ENCODE results near the gene RIN1.
A peak's percentile ranks its signal among the peaks of the same experiment; 100 is the strongest.
"Not testable (repeated sequence)": the region's sequence is repeated elsewhere in the genome, so short reads cannot be mapped to it uniquely, and the experiment has no call there.

The RIN1 gene

DNA sequence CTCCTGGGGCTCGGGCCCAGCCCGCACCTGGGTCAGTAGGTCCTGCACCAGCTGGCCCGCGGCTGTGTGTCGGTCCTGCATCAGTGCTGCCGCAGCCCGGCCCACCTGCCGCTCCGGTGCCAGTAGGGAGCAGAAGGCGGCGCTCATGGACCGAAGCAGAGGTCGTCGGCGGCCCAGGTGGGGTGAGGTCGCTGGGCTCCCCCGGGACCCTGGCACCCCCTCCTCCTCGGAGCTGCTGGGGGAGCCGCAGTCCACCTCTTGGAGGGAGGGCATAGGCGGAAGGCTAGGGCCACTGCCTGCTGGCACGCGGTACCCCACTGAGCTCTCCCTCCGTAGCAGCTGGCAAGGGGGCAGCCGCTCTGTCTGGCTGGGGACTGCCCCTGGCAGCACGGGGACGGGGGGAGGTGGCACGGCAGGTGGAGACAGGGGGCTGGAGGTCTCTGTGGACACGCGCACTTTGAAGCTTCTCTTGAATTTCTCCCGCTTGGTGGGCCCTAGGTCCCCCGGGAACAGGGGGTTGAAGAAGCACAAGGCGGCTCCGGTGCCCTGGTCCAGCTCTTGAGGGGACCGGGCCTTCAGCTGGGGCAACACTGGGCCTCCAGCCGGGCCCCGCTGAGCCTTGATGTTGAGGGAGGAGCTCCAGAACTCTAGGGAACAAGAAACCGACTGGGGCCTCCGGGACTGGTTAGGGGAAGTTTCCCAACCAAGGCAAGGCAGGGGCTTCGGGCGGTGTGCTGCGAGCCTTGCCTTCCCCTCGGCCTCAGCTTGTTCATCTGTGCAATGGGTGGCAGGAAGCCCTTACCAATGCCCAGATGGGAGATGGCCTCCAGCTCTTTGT is 1.4 kb downstream of the RIN1 start:
- no peak for DNase-seq

- no peak for DNase-seq
These were observed 2.2 kb downstream of the RIN1 start for GRCh38 chr11:66333896-66334604.

GRCh38 chr11:66333220-66333877 is 2.9 kb downstream of the RIN1 start:
- DNase-seq: no peak

DNA sequence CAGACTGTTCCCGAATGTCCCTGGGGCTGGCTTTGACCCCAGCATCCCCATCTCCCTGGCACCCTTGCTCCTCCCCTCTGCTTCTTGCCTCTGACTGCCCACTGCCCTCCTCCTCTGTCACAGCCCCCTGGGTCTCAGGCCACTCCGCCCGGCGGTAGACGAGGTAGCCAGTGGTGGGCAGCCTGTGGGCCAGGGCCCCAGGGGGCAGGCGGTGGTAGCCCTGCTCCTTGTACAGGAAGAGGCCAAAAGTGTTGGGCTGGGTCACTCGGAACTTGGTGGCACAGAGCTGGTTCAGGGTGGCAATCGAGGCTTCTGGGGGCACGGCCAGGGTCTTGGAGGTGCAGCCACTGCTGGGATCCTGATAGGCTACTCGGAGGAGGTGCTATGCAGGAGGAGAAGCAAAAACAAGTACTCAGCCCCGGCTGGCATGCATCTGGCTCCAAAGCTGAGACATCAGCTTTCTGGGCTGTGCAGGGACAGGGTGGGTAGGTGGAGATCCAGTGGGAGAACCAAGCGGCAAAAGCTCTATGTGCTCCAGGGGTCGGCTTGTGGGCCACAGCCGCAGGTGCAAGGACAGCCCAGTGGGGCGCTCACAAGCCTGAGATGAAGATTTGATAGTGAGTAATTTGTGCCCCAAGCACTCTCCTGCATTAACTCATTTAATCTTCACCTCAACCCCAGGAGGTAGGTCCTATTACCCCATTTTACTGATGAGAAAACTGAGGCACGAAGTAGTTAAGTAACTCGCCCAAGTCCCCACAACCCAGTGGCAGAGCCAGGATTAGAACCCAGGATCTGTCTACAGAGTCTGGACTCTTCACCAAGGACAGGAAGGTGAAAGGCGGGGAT is 3.6 kb downstream of the RIN1 start:
- no peak for DNase-seq

DNA sequence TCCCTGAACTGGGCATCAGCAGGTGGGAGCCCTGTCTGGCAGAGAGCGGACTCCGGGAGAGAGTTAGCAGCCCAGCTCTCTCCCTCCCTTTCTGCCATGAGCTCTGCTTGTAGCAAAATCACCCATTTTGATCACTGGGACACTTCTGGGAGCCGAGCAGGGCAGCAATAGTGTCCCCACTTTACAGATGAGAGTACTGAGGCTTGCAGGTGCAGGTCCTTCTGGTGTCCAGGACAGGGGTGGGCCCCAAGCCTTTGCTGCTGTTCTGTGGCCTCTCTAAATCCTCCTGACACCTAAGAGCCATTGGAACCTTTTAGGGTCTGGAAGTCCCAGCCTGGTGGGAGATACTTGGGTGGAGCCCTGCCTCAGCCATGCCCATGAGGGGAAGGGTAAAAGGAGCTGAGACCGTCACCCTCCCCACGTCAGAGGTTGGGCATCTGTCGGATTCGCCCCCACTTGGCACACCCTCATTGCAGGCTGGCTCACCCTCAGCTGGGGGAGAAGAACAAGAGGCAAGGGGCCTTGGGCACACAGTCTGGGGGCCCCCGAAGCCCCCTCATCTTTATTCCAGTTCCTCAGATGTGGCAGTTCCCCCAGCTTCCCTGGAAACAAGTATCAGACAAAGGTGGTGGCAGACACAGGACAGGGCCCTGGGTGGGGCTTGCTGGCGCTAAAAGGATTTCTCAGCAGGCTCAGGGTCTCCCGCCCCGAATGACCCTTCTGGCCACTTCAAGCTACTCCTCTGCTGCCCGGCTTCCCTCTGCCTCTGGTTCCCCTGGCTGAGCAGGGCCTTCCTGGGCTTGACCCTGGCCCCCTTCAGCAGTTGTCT is 4.5 kb downstream of the RIN1 start:
- no peak for DNase-seq

- no peak for DNase-seq
These were observed 5.3 kb downstream of the RIN1 start for GRCh38 chr11:66330931-66331330.

- no peak for DNase-seq
These were observed 7.0 kb downstream of the RIN1 start for GRCh38 chr11:66329165-66329673.

DNA sequence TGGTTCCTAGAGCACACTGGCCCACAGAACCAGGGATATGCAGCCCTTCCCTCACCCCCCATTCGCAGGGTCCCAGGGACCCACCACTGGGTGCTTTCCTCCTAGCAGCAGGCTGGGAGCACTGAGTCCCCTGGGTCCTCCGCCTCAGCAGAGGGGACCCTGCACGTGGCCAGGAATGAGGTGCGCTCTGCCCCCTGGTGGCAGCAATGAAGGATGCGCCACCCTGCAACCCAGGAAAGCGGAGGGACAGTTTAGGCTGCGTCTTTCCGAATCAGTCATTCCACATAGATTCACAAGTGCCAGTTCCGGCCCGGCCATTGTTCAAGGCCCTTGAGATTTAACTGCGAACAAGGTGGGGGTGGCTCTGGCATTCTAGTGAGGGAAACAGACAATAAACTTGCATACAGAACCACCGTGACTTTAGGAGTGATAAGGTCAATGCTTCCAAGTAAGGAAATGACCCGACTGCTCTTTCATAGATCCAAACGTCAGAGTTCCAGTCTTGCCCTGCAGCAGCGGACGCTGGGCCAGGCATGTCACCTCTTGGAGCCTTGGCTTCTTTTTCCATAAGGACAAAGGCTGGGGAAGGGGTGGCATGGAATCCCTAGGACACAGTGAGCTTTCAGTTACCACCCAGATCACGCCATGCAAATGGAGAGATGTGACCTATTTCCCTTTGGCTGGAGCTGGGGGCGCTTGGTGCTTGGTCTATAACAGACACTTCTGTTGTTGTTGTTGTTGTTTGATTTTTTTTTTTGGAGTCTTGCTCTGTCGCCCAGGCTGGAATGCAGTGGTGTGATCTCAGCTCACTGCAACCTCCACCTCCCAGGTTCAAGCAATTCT is 7.7 kb downstream of the RIN1 start:
- DNase-seq: peak; percentile 69

DNA sequence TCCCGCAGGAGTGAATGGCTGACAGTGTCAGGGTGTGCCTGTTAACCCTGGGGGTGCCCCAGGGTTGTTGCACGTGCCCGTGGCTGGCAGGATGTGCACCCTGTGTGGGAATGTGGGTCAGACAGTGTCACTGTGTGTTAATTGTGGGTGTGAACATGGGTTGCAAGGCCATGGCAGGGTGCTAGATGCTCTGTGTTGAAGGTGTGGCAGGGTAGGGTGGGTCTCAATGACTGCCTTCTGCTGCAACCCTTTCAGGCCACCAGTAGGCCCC is 8.3 kb downstream of the RIN1 start:
- DNase-seq: no peak

GRCh38 chr11:66327171-66328030 is 8.8 kb downstream of the RIN1 start:
- DNase-seq: no peak

DNA sequence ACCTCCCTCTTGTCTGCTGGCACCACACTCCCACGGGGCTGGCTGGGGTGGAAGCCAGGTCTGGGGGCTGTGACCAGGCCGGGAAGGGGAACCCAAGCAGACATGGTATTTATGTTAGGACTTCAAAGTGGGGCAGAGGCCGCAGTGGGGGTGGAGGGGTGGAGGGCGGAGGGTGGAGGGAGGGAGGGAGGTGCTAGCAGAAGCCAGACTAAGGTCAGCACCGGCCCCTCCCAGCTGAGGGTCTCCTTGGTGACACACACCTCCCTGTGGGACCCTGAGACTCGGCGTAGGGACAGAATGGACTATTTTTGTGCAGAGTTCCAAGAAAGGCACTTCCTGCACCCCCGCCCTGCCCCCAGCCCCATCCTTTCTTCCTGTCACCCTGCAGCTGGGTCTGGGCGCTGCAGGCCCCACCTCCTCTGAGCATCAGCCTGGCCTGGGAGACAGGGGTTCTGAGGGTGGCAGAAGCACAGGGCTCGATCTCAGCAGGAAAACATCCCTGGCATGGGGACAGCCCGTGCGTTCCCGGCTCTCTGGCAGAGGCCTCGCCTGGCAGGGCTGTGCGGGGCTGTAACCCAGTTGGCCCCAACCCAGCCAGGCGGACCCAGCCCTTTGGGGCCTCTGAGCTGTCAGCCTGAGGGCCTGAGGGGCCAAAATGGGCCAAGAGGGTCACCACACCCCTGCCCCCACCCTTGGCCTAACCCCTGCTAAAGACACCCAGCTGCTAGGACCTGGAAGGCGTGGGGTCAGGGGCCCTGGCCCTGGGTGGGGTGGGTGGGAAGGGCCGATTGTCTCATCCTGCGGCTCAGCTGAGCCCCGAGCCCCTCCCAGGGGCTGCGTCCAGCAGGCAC is 9.7 kb downstream of the RIN1 start:
- no peak for DNase-seq

- peak; percentile 73 for DNase-seq
These were observed 11.0 kb downstream of the RIN1 start for GRCh38 chr11:66325263-66325671.

DNA sequence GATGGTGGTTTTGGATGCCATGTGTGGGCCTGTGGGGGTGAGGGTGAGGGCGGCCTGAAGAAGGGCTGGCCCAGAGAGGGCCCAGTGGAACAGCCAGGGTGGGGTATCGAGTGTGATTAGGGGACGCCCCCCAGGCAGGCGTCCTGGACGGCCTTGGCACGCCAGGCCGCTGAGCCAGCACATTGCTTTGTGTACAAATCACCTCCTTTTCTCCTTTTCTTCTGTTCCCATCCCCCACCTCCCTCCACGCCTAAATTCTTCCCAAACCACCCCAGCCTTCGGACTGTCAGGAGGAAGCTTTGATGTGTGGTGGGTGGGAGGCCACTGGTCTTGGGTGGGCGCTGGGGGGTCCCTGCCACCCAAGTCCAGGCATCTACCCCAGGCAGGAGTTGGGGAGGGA is 11.6 kb downstream of the RIN1 start:
- DNase-seq: no peak

DNA sequence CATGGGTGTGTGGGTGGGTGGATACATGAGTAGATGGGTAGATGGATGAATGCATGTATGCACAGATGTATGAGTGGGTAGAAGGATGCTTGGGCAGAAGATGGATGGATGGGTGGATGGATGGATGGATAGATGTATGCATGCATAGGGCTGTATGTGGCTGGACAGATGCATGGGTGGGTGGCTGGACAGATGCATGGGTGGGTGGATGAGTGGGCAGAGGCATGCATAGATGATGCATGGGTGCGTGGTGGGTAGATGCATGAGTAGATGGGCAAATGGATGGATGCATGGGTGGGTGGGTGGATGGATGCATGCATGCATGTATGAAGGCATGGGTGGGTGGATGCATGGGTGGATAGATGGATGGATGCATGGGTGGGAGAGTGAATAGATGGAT is 12.6 kb downstream of the RIN1 start:
- DNase-seq: no peak

DNA sequence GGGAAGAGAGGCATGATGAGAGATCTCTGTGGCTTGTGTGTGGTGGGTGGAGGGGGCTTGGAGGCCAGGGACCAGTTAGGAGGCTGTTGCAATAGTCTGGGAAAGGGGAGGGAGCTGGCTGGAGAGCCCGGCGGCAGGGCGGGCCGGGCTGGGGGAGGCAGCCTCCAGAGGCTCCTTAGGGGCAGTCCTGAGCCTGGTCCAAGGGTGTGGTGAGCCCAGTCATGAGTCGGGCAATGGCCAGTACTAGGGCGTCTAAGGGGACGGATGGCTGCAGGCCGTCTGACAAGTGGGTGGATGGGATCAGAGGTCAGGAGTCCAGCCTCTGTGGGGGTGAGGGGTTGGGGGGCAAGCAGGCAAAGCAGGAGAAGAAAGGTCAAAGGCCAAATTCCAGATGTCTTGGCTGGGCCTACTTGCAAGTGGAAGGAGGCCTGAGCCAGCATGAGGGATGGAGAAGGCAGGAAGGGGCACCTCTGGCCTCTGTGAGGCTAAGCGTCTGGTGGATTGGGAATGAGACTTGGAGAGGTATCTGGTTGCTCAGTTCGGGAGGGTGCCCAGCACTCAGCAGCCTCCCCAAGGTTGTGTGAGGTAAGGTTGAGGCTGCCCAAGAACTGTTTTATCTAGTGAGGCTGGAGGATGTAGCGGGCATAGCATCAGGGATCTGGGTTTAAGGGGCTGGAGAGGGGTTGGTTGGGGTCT is 13.4 kb downstream of the RIN1 start:
- DNase-seq: no peak

DNA sequence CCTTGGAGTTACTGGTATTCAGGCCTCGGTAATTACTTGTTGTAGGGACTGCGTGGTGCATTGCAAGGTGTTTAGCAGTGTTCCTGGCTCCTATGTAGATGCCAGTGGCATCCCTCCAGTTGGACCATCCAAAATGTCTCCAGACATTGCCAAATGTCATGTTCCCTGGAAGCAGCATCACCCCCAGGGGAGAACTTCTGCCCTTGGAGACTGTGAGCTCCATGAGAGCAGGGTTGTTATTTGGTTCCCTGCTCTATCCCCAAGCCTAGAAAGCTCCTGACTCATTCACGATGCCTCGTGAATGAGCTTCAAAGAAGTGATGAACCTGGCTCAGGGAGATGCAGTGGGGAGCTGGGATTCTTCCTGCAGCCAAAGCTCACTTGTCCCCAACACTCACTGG is 14.6 kb downstream of the RIN1 start:
- DNase-seq: no peak

DNA sequence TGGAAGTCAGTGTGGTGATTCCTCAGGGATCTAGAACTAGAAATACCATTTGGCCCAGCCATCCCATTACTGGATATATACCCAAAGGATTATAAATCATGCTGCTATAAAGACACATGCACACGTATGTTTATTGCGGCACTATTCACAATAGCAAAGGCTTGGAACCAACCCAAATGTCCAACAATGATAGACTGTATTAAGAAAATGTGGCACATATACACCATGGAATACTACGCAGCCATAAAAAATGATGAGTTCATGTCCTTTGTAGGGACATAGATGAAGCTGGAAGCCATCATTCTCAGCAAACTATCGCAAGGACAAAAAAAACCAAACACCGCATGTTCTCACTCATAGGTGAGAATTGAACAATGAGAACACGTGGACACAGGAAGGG is 15.5 kb downstream of the RIN1 start:
- DNase-seq: not testable (repeated sequence)

DNA sequence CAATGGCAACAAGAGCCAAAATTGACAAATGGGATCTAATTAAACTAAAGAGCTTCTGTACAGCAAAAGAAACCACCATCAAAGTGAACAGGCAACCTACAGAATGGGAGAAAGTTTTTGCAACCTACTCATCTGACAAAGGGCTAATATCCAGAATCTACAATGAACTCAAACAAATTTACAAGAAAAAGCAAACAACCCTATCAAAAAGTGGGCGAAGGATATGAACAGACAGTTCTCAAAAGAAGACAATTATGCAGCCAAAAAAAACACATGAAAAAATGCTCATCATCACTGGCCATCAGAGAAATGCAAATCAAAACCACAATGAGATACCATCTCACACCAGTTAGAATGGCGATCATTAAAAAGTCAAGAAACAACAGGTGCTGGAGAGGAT is 15.9 kb downstream of the RIN1 start:
- not testable (repeated sequence) for DNase-seq

- no peak for DNase-seq
These were observed 17.6 kb downstream of the RIN1 start for GRCh38 chr11:66318600-66318970.

Data from NCI-H2171 (cell line).